ENCODE measurements around the gene OR5D14.

GRCh38 chr11:55811067-55811466 is 15.7 kb downstream of the OR5D14 start, which contains the start of gene OR5L1:
- TF ChIP-seq CTCF (IDR thresholded peaks at IDR 0.05) (no peak), REST (IDR thresholded peaks at IDR 0.05; ENCODE audit: insufficient read depth in 1 of 2, low read depth in 2 of 2, low read length in 1 of 2) (no peak), POLR2AphosphoS5 (IDR thresholded peaks at IDR 0.05; ENCODE audit: low read depth, low read length) (no peak), TCF7L2 (IDR thresholded peaks at IDR 0.05; ENCODE audit: low read depth, low read length) (no peak)
